GDM1 (cell line): ENCODE measurements around the gene AR.

ENCODE experiments used
- DNase-seq: peaks from one replicate; lab custom pipeline; 2025; lab: John Stamatoyannopoulos, UW

AR gene

DNA sequence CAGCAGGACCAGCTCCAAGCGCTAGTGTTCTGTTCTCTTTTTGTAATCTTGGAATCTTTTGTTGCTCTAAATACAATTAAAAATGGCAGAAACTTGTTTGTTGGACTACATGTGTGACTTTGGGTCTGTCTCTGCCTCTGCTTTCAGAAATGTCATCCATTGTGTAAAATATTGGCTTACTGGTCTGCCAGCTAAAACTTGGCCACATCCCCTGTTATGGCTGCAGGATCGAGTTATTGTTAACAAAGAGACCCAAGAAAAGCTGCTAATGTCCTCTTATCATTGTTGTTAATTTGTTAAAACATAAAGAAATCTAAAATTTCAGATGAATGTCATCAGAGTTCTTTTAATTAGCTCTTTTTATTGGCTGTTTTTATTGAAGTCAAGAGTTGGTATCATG lies 186.5 kb downstream of the AR start:
- DNase-seq, result no peak

- DNase-seq, result no peak
Observed at GRCh38 chrX:67731061-67731460, 187.2 kb downstream of the AR start.

GRCh38 chrX:67732864-67733263 lies 189.0 kb downstream of the AR start:
- no peak for DNase-seq

- DNase-seq, result no peak
Observed at GRCh38 chrX:67734111-67734753, 190.4 kb downstream of the AR start.

- no peak for DNase-seq
Observed at GRCh38 chrX:67749536-67749935, 205.7 kb downstream of the AR start.

DNA sequence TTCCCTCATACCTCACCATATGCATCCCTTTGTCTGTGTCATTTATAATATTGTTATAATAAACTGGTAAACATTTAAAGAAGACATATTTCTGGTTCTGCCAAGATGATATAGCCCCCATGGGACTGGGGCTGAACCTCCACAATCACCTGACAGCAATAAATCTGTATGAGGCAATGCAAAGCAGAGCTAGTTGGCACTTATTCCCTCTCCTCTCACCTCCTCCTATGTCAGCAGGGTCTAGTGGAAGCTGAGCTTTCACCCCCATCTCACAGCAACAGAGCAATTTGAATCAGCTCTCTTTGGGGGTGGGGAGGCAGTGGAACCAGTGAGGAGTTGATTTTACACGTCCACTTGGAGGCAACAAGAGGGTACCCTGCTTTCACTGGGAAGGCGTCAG lies 206.9 kb downstream of the AR start:
- no peak for DNase-seq

DNA sequence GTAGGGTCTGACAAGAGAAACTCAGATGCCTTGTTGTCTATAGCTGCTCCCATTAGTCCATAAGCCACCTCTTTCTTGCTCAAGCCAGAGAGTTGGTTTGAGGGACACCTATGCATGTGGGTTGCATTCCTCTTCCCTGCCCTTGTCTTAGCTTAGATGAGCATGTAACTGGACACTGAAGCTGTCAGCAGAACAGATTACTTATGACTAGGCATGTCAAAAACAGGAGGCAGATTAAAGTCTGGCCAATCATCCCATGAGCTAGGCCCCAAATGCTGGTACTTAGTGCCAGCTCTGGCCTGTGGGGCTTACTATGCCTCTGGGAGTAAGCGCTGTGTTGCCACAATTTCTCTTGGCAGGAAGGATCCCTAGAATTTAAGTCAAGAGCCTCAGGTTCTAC lies 215.2 kb downstream of the AR start:
- DNase-seq, result no peak

DNA sequence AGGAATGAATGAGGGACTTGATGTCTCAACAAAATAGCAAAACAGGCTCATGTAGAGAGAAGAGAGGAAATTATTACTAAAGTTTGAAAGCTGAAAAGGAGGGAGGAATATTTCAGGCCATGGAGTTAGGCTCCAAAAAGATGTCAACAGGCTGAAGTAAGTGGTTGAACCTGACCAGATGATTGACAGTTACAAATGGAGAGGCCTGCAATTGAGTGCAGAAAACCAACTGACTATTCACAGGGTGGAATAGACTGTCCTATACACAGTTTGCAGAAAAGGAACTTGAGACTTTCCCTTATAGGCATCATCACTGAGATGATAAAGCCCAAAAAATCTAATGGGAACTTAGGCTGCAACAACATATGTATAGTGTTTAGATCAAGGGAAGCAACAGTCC lies 233.3 kb downstream of the AR start:
- DNase-seq, result no peak

- no peak for DNase-seq
Observed at GRCh38 chrX:67779099-67779498, 235.3 kb downstream of the AR start.
